Myometrial cell (primary cell): Measurements from ENCODE around the gene CTIF. TPM values are rescaled to one million over a fixed set of nuclear protein-coding genes. Genes with fewer than 3 reads are reported as not detected.

Experiments
- total RNA-seq: library from RNA; depleted of rRNA; stranded (reverse); fragments of >200 nt; gene quantifications from 2 replicates; pipeline ENCODE4 v1.2.3, GENCODE V29; 2015

Gene CTIF
- 17.7 and 20.2 TPM in 2 replicates for total RNA-seq

GRCh38 chr18:48538531-48539405, at the start of gene CTIF:
TSS of gene CTIF (plus strand) at chr18:48539031. CDS start at chr18:48619566, 80,535 bp downstream.

Other genes starting within 250 kb of the CTIF start
- not detected in 2 replicates for gene ZBTB7C, start 129.6 kb upstream of the CTIF start, total RNA-seq